Activated CD8-positive, alpha-beta memory T cell treated with anti-CD3 and anti-CD28 coated beads for 1 hour (primary cell): ENCODE data around the gene ISCU.
A peak's percentile ranks its signal among the peaks of the same experiment; 100 is the strongest.
"Not testable (repeated sequence)": the region's sequence is repeated elsewhere in the genome, so short reads cannot be mapped to it uniquely, and the experiment has no call there.

ENCODE experiments used
- DNase-seq, 2 donors: peaks; one replicate each; pipeline ENCODE4 v3.0.0-alpha.2; 2020; ENCODE audit warnings: low read depth in 1 of 2; ENCODE audit errors: extremely low read depth in 1 of 2

The ISCU gene

GRCh38 chr12:108568338-108569154 is 6.2 kb downstream of the ISCU start:
- peak in 1 of 2 donors; percentile 29 for DNase-seq

- DNase-seq, result no peak
Observed at GRCh38 chr12:108570743-108571608, 8.6 kb downstream of the ISCU start.

- DNase-seq, result no peak
Observed at GRCh38 chr12:108571609-108572165, 9.3 kb downstream of the ISCU start.

- DNase-seq, result no peak
Observed at GRCh38 chr12:108572166-108572790, 9.9 kb downstream of the ISCU start.

- no peak for DNase-seq
Observed at GRCh38 chr12:108573317-108573716, 10.9 kb downstream of the ISCU start.

GRCh38 chr12:108574276-108574675 is 11.9 kb downstream of the ISCU start:
- DNase-seq, result not testable (repeated sequence)

GRCh38 chr12:108575199-108575912 is 13.0 kb downstream of the ISCU start:
- no peak for DNase-seq

- DNase-seq, result no peak
Observed at GRCh38 chr12:108576660-108577234, 14.4 kb downstream of the ISCU start.

GRCh38 chr12:108577458-108577857 is 15.1 kb downstream of the ISCU start:
- no peak for DNase-seq

- no peak for DNase-seq
Observed at GRCh38 chr12:108578264-108578663, 15.9 kb downstream of the ISCU start.

- DNase-seq, result no peak
Observed at GRCh38 chr12:108578813-108579212, 16.4 kb downstream of the ISCU start.

- DNase-seq, result no peak
Observed at GRCh38 chr12:108580531-108580930, 18.1 kb downstream of the ISCU start.

GRCh38 chr12:108581311-108582227 is 19.2 kb downstream of the ISCU start:
- DNase-seq, result no peak

- no peak for DNase-seq
Observed at GRCh38 chr12:108582509-108582908, 20.1 kb downstream of the ISCU start.

GRCh38 chr12:108582978-108583770 is 20.8 kb downstream of the ISCU start:
- no peak for DNase-seq

- no peak for DNase-seq
Observed at GRCh38 chr12:108583991-108584390, 21.6 kb downstream of the ISCU start.

GRCh38 chr12:108584456-108585065 is 22.2 kb downstream of the ISCU start:
- no peak for DNase-seq

GRCh38 chr12:108585864-108586263 is 23.5 kb downstream of the ISCU start:
- no peak for DNase-seq
